H1 (cell line): Measurements from ENCODE around the gene GHRHR. TPM values are rescaled to one million over a fixed set of nuclear protein-coding genes. Genes with fewer than 3 reads are reported as not detected.
A peak's percentile ranks its signal among the peaks of the same experiment; 100 is the strongest.

Experiments used
- CTCF ChIA-PET: fragments of 300-600 bp; sonication (Branson Sonifier 250); formaldehyde crosslinking; loops from one replicate; lab custom pipeline; 2021; ENCODE audit not compliant: partially characterized antibody; lab: Charles Lee
- POLR2A ChIA-PET: fragments of 300-600 bp; sonication (Branson Sonifier 250); formaldehyde crosslinking; loops from one replicate; lab custom pipeline; 2021; ENCODE audit warnings: inconsistent platforms; ENCODE audit not compliant: partially characterized antibody; lab: Charles Lee
- DNase-seq, 2 experiments: peaks; one replicate each; pipeline versions ENCODE4 v3.0.0 to v3.0.0-alpha.2; 2010 to 2022; ENCODE audit warnings: low spot score in 2 of 2, low read depth in 1 of 2, mixed read lengths in 1 of 2
- FAIRE-seq: peaks from 2 replicates; lab custom pipeline; 2011; peaks lifted over from hg19 to GRCh38; lab: Jason Lieb, UNC
- H2AFZ ChIP-seq: 2 replicates; pipeline ENCODE4 v1.8.1; 2012; ENCODE audit warnings: low read length, inconsistent platforms
- H2AK5ac ChIP-seq: 2 replicates; pipeline ENCODE4 v1.6.1; 2013; ENCODE audit warnings: low read depth, low read length
- H2BK120ac ChIP-seq: replicated peaks from 2 replicates; pipeline ENCODE3; 2013; ENCODE audit warnings: low read depth, low read length, inconsistent platforms
- H2BK12ac ChIP-seq: 2 replicates; pipeline ENCODE4 v1.6.1; 2013; ENCODE audit warnings: low read depth, low read length
- H2BK15ac ChIP-seq: 2 replicates; pipeline ENCODE4 v1.6.1; 2013; ENCODE audit warnings: low read length
- H2BK20ac ChIP-seq: 2 replicates; pipeline ENCODE4 v1.6.1; 2013; ENCODE audit warnings: low read length
- H2BK5ac ChIP-seq: 2 replicates; pipeline ENCODE4 v1.6.1; 2013; ENCODE audit warnings: low read depth, low read length
- H3K14ac ChIP-seq: 2 replicates; pipeline ENCODE4 v1.6.1; 2013; ENCODE audit warnings: inconsistent platforms; ENCODE audit not compliant: insufficient read length
- H3K18ac ChIP-seq: 2 replicates; pipeline ENCODE4 v1.6.1; 2013; ENCODE audit warnings: low read length; ENCODE audit errors: extremely low read depth
- H3K23ac ChIP-seq: 2 replicates; pipeline ENCODE4 v1.6.1; 2013; ENCODE audit warnings: inconsistent platforms; ENCODE audit not compliant: insufficient read length
- H3K23me2 ChIP-seq: 2 replicates; pipeline ENCODE4 v1.6.1; 2013; ENCODE audit warnings: low read depth, low read length
- H3K27ac ChIP-seq: 2 replicates; pipeline ENCODE4 v1.6.1; 2011; ENCODE audit warnings: low read depth, low read length, inconsistent platforms
- H3K27me3 ChIP-seq, 4 experiments: replicated peaks in 1 of 4; 1 replicate in 1 of 4; 2 replicates in 3 of 4; pipeline versions ENCODE4 v1.6.1 to v1.8.1; 2011 to 2013; ENCODE audit warnings: low read length in 3 of 4, mild to moderate bottlenecking in 3 of 4, inconsistent platforms in 2 of 4, mixed read lengths in 2 of 4, moderate library complexity in 1 of 4; ENCODE audit not compliant: control insufficient read depth in 3 of 4, insufficient read depth in 3 of 4; ENCODE audit errors: extremely low read depth in 1 of 4
- H3K36me3 ChIP-seq, 4 experiments: 2 replicates each; pipeline versions ENCODE4 v1.6.1 to v1.8.1; 2011 to 2013; ENCODE audit warnings: mild to moderate bottlenecking in 4 of 4, low read length in 3 of 4, moderate library complexity in 2 of 4, control low read depth in 1 of 4, inconsistent platforms in 1 of 4; ENCODE audit not compliant: insufficient read depth in 4 of 4, control insufficient read depth in 2 of 4
- H3K4ac ChIP-seq: replicated peaks from 2 replicates; pipeline ENCODE3; 2013; ENCODE audit warnings: low read length, low read depth, mixed read lengths, inconsistent platforms; ENCODE audit not compliant: insufficient read length
- H3K4me1 ChIP-seq, 4 experiments: replicated peaks in 1 of 4; 1 replicate in 1 of 4; 2 replicates in 3 of 4; pipeline versions ENCODE4 v1.6.1 to v1.8.1; 2011 to 2013; ENCODE audit warnings: low read length in 3 of 4, inconsistent platforms in 2 of 4, mixed read lengths in 1 of 4; ENCODE audit not compliant: insufficient read depth in 4 of 4, control insufficient read depth in 3 of 4
- H3K4me2 ChIP-seq, 2 experiments: 2 replicates each; pipeline versions ENCODE4 v1.6.1 to v1.8.1; 2011 to 2013; ENCODE audit warnings: low read depth in 2 of 2, low read length in 2 of 2, control low read depth in 1 of 2, inconsistent platforms in 1 of 2, mild to moderate bottlenecking in 1 of 2; ENCODE audit not compliant: insufficient read depth in 1 of 2
- H3K4me3 ChIP-seq, 4 experiments: fragments of 200-600, 300-600 bp in 1 of 4; sonication (generic), shearing (Covaris generic), sonication (Bioruptor Twin) in 1 of 4; 2 replicates each; pipeline versions ENCODE4 v1.5.1 to v1.8.1; 2011 to 2016; ENCODE audit warnings: low read length in 4 of 4, low read depth in 3 of 4, control low read depth in 2 of 4, inconsistent platforms in 2 of 4, mild to moderate bottlenecking in 2 of 4, mixed read lengths in 1 of 4, moderate library complexity in 1 of 4; ENCODE audit not compliant: insufficient read depth in 2 of 4; ENCODE audit errors: extremely low read depth in 1 of 4
- H3K56ac ChIP-seq: replicated peaks from 2 replicates; pipeline ENCODE3; 2013; ENCODE audit warnings: low read depth, mild to moderate bottlenecking, mixed read lengths, low read length, inconsistent platforms; ENCODE audit not compliant: insufficient read length
- H3K79me1 ChIP-seq: 2 replicates; pipeline ENCODE4 v1.6.1; 2013; ENCODE audit warnings: low read depth, low read length, control low read depth
- H3K79me2 ChIP-seq, 2 experiments: 2 replicates each; pipeline versions ENCODE4 v1.6.1 to v1.8.1; 2012 to 2013; ENCODE audit warnings: low read length in 2 of 2, mild to moderate bottlenecking in 2 of 2, inconsistent platforms in 1 of 2; ENCODE audit not compliant: insufficient read depth in 2 of 2, control insufficient read depth in 1 of 2
- H3K9ac ChIP-seq, 4 experiments: replicated peaks in 1 of 4; 1 replicate in 1 of 4; 2 replicates in 3 of 4; pipeline versions ENCODE4 v1.6.1 to v1.8.1; 2011 to 2013; ENCODE audit warnings: low read depth in 3 of 4, low read length in 3 of 4, control low read depth in 2 of 4, mild to moderate bottlenecking in 2 of 4, moderate library complexity in 2 of 4, inconsistent platforms in 1 of 4; ENCODE audit errors: extremely low read depth in 1 of 4
- H3K9me3 ChIP-seq, 2 experiments: 2 replicates each; pipeline versions ENCODE4 v1.6.1 to v1.8.1; 2012 to 2013; ENCODE audit warnings: mild to moderate bottlenecking in 2 of 2, moderate library complexity in 2 of 2, control low read depth in 1 of 2, inconsistent platforms in 1 of 2, low read depth in 1 of 2, low read length in 1 of 2, mixed read lengths in 1 of 2; ENCODE audit not compliant: insufficient read depth in 2 of 2
- H4K20me1 ChIP-seq, 2 experiments: replicated peaks in 1 of 2; 2 replicates each; pipeline versions ENCODE3 to v1.8.1; 2011 to 2013; ENCODE audit warnings: inconsistent platforms in 2 of 2, low read length in 2 of 2, mild to moderate bottlenecking in 1 of 2; ENCODE audit not compliant: insufficient read depth in 2 of 2, control insufficient read depth in 1 of 2
- H4K5ac ChIP-seq: 2 replicates; pipeline ENCODE4 v1.6.1; 2013; ENCODE audit warnings: low read length, low read depth, mixed read lengths, inconsistent platforms; ENCODE audit not compliant: insufficient read length
- H4K8ac ChIP-seq: 2 replicates; pipeline ENCODE4 v1.8.0; 2013; ENCODE audit warnings: mild to moderate bottlenecking, moderate library complexity, low read length, inconsistent platforms; ENCODE audit not compliant: insufficient read depth; ENCODE audit errors: extremely low read depth
- H4K91ac ChIP-seq: replicated peaks from 2 replicates; pipeline ENCODE3; 2013; ENCODE audit warnings: low read length, mixed read lengths, inconsistent platforms; ENCODE audit not compliant: insufficient read length
- ATF3 ChIP-seq: IDR thresholded peaks from 2 replicates; pipeline ENCODE4 v1.6.1; 2011; ENCODE audit warnings: low read depth, mild to moderate bottlenecking, low read length; ENCODE audit not compliant: insufficient read depth
- CBX5 ChIP-seq: fragments of 300-800, 300-1000 bp; sonication (generic); IDR thresholded peaks from 2 replicates; pipeline ENCODE4 v1.7.1; 2016; ENCODE audit warnings: antibody characterized with exemption, low read length, low read depth
- CHD2 ChIP-seq: IDR thresholded peaks from 2 replicates; pipeline ENCODE4 v1.6.1; 2012; ENCODE audit warnings: low read length, improper control_type of control experiment
- JUN ChIP-seq: IDR thresholded peaks from 2 replicates; pipeline ENCODE4 v1.6.1; 2011; ENCODE audit warnings: low read depth, mild to moderate bottlenecking, improper control_type of control experiment, low read length
- MAX ChIP-seq: IDR thresholded peaks from 2 replicates; pipeline ENCODE4 v1.6.1; 2012; ENCODE audit warnings: inconsistent platforms
- POU5F1 ChIP-seq: IDR thresholded peaks from 2 replicates; pipeline ENCODE4 v1.6.1; 2011; ENCODE audit warnings: low read depth, mild to moderate bottlenecking, low read length, moderate library complexity
- SAP30 ChIP-seq: fragments of 300-600 bp; sonication (generic); IDR thresholded peaks from 2 replicates; pipeline ENCODE4 v1.7.1; 2012; ENCODE audit warnings: low read length, moderate library complexity, mild to moderate bottlenecking, inconsistent platforms; ENCODE audit not compliant: insufficient read depth, insufficient replicate concordance
- ZNF274 ChIP-seq: IDR thresholded peaks from 2 replicates; pipeline ENCODE4 v1.7.0; 2012; ENCODE audit warnings: low read length, borderline replicate concordance; ENCODE audit errors: extremely low read depth
- WGBS, 2 experiments: shearing (Covaris generic) in 1 of 2; methylation state at CpG; one replicate each; pipeline versions ENCODE4 v1.1.6 to v1.1.7; 2013 to 2015; ENCODE audit warnings: low lambda C conversion rate in 2 of 2, mixed read lengths in 2 of 2, inconsistent platforms in 1 of 2, low coverage in 1 of 2, missing lambda C conversion rate in 1 of 2; ENCODE audit not compliant: insufficient replicate concordance in 2 of 2, insufficient coverage in 1 of 2, insufficient read length in 1 of 2; ENCODE audit errors: extremely low coverage in 1 of 2, missing lambda C conversion rate in 1 of 2; 5-methylcytosine and 5-hydroxymethylcytosine counted together
- polyA plus RNA-seq, 7 experiments: library from polyadenylated mRNA; depleted of rRNA in 3 of 7; stranded (reverse) in 5 of 7; unstranded in 2 of 7; fragments of >200 nt in 5 of 7; fragments of 200-250 nt in 2 of 7; gene quantifications; 1 replicate in 5 of 7; 2 replicates in 1 of 7; 4 replicates in 1 of 7; pipeline versions ENCODE4 v1.2.1 to v1.2.3, GENCODE V29; 2011 to 2013; ENCODE audit warnings: missing spikeins in 2 of 7, mixed read lengths in 2 of 7
- total RNA-seq: library from RNA; stranded (reverse); fragmentation: NEBNext Ultra II Directional; extraction: Animal tissue kit (Norgen Biotek cat#: 25700); gene quantifications from 2 replicates; pipeline ENCODE4 v1.2.1, GENCODE V29; 2021
- TF ChIP-seq, protein P1 (sequence below): IDR thresholded peaks from 2 replicates; pipeline ENCODE4 v1.6.1; 2012; ENCODE audit warnings: low read length, inconsistent platforms

Gene GHRHR
- total and polyA plus RNA-seq, 2 of the 8 experiments (the other 6 are each of a cell fraction or from before 2014, with no cell fraction given), result 0.60 to 6.5 TPM

- Histone ChIP-seq H3K18ac (no peak overlapping the region; the same call in 1 of the 2 replicates), H3K23me2 (peaks cover 2% of the 10 kb centered on the region; the same call in 1 of the 2 replicates), H2BK120ac (no peak overlapping the region), H3K4ac (no peak overlapping the region), H2AK5ac (no peak overlapping the region), H2BK12ac (0 out of 2 replicates have a peak overlapping the region, but pooled peaks have one; percentile 39), H2BK5ac (no peak overlapping the region), H2AFZ (peak overlapping the region; percentile 91; the same call in 1 of the 2 replicates), H3K23ac (no peak overlapping the region), H3K27ac (no peak overlapping the region), H3K56ac (no peak overlapping the region), H3K4me3 (no peak overlapping the region), H2BK20ac (no peak overlapping the region), H3K36me3 (no peaks in the 10 kb centered on the region), H4K8ac (no peak overlapping the region; the same call in 1 of the 2 replicates), H3K27me3 (no peaks in the 10 kb centered on the region; a peak in 2 of 7 replicates), H3K14ac (no peak overlapping the region), H3K79me1 (no peaks in the 10 kb centered on the region; the same call in 1 of the 2 replicates), H3K9ac (no peak overlapping the region; a peak in 2 of 7 replicates), H3K9me3 (no peaks in the 10 kb centered on the region), H3K4me2 (no peak overlapping the region), H4K20me1 (no peaks in the 10 kb centered on the region), H3K79me2 (no peaks in the 10 kb centered on the region), H4K91ac (peak overlapping the region; percentile 12), H3K4me1 (peaks cover 0 to 7% (median 4%) of the 10 kb centered on the region in 4 experiments; a peak in 4 of 7 replicates), H2BK15ac (peak overlapping the region; percentile 81; the same call in 1 of the 2 replicates), H4K5ac (no peak overlapping the region)
- FAIRE-seq (no peak), DNase-seq (no peak)
- WGBS, 2 experiments, result 76% methylated on average over 5 of the region's 5 CpGs; no CpG with 5 or more reads in 1 of the 2 experiments
- POLR2A ChIA-PET, result no interaction called here
- CTCF ChIA-PET, result interaction anchor here (0.7 to 26.1 kb wide), 27 partner anchors 9 to 275 kb away, joined by 3 to 309 read pairs (median 5); partner anchors contain the start of gene AQP1
- TF ChIP-seq MAX (no peak), ZNF274 (no peak), SAP30 (no peak), CBX5 (no peak), POU5F1 (no peak), JUN (no peak), CHD2 (no peak), ATF3 (no peak)
- TF ChIP-seq, protein P1, sequence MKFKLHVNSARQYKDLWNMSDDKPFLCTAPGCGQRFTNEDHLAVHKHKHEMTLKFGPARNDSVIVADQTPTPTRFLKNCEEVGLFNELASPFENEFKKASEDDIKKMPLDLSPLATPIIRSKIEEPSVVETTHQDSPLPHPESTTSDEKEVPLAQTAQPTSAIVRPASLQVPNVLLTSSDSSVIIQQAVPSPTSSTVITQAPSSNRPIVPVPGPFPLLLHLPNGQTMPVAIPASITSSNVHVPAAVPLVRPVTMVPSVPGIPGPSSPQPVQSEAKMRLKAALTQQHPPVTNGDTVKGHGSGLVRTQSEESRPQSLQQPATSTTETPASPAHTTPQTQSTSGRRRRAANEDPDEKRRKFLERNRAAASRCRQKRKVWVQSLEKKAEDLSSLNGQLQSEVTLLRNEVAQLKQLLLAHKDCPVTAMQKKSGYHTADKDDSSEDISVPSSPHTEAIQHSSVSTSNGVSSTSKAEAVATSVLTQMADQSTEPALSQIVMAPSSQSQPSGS, result no peak
These were observed 11.6 kb downstream of the GHRHR start for GRCh38 chr7:30975256-30975899.
